PC-3 (cell line): ENCODE measurements around the gene MAP7. TPM values are rescaled to one million over a fixed set of nuclear protein-coding genes. Genes with fewer than 3 reads are reported as not detected.

Source experiments
- ATAC-seq: fragments of 200-7000 bp; cut with Tn5 transposase; 2 replicates; pipeline ENCODE4 v1.9.1; 2020; ENCODE audit warnings: mild to moderate bottlenecking, moderate library complexity
- BruUV-seq: library from RNA; stranded (reverse); fragments of 400-500 nt; replicated peaks from 2 replicates; lab custom pipeline; 2021; lab: Mats Ljungman, UMichigan
- CTCF ChIA-PET: fragments of 300-600 bp; sonication (Branson Sonifier 250); formaldehyde crosslinking; loops from one replicate; lab custom pipeline; 2022; ENCODE audit warnings: antibody characterized with exemption; lab: Charles Lee
- POLR2A ChIA-PET: fragments of 300-600 bp; sonication (Branson Sonifier 250); formaldehyde crosslinking; loops from one replicate; lab custom pipeline; 2022; ENCODE audit warnings: antibody characterized with exemption; ENCODE audit not compliant: unreplicated experiment; lab: Charles Lee
- DNase-seq: peaks from one replicate; pipeline ENCODE4 v3.0.0-alpha.2; 2015
- H2AFZ ChIP-seq: fragments of 300-600 bp; sonication (generic); 2 replicates; pipeline ENCODE4 v1.6.0; 2016; ENCODE audit warnings: antibody characterized with exemption, low read length
- H3F3A ChIP-seq: fragments of 300-600 bp; sonication (generic); one replicate; pipeline ENCODE4 v1.6.0; 2017; ENCODE audit warnings: antibody characterized with exemption, low read length, control low read depth, mild to moderate bottlenecking; ENCODE audit not compliant: unreplicated experiment
- H3K27ac ChIP-seq: fragments of 300-600 bp; sonication (generic); 2 replicates; pipeline ENCODE4 v1.5.1; 2016; ENCODE audit warnings: mild to moderate bottlenecking, low read length
- H3K27me3 ChIP-seq: fragments of 300-600 bp; sonication (generic); 2 replicates; pipeline ENCODE4 v1.6.1; 2016; ENCODE audit warnings: low read length, mixed read lengths
- H3K36me3 ChIP-seq: fragments of 300-600 bp; sonication (generic); 2 replicates; pipeline ENCODE4 v1.6.1; 2016; ENCODE audit warnings: low read depth, mixed run types, low read length, mixed read lengths
- H3K4me1 ChIP-seq: fragments of 300-600 bp; sonication (generic); 2 replicates; pipeline ENCODE4 v1.5.1; 2016; ENCODE audit warnings: low read length; ENCODE audit not compliant: insufficient read depth
- H3K4me2 ChIP-seq: fragments of 300-600 bp; sonication (generic); 2 replicates; pipeline ENCODE4 v1.6.0; 2016; ENCODE audit warnings: low read length
- H3K4me3 ChIP-seq: fragments of 300-600 bp; sonication (generic); 2 replicates; pipeline ENCODE4 v1.5.1; 2016; ENCODE audit warnings: mild to moderate bottlenecking, low read length, mixed read lengths
- H3K79me2 ChIP-seq: fragments of 300-600 bp; sonication (generic); 2 replicates; pipeline ENCODE4 v1.6.1; 2017; ENCODE audit warnings: low read length, mixed read lengths
- H3K9ac ChIP-seq: fragments of 300-600 bp; sonication (generic); 2 replicates; pipeline ENCODE4 v1.6.0; 2016; ENCODE audit warnings: mild to moderate bottlenecking, low read length
- H3K9me2 ChIP-seq: fragments of 300-600 bp; sonication (generic); replicated peaks from 2 replicates; pipeline ENCODE4 v1.6.1; 2016; ENCODE audit warnings: mixed run types, low read length, mixed read lengths
- H3K9me3 ChIP-seq: fragments of 300-600 bp; sonication (generic); 2 replicates; pipeline ENCODE4 v1.6.1; 2016; ENCODE audit warnings: low read length, mixed read lengths
- H4K20me1 ChIP-seq: fragments of 300-600 bp; sonication (generic); 2 replicates; pipeline ENCODE4 v1.6.1; 2016; ENCODE audit warnings: low read length, mixed read lengths
- EZH2 ChIP-seq: fragments of 300-600 bp; sonication (generic); IDR thresholded peaks from one replicate; pipeline ENCODE4 v1.6.1; 2017; ENCODE audit warnings: antibody characterized with exemption, mild to moderate bottlenecking, low read length; ENCODE audit not compliant: unreplicated experiment
- EZH2phosphoT487 ChIP-seq: fragments of 300-600 bp; sonication (generic); IDR thresholded peaks from 2 replicates; pipeline ENCODE4 v1.6.1; 2018; ENCODE audit warnings: mild to moderate bottlenecking, antibody characterized with exemption, low read length, borderline replicate concordance
- intact Hi-C: fragments of 100-400 bp; cut with micrococcal nuclease; formaldehyde crosslinking; loops from 2 replicates; pipeline ENCODE4 v1.9.0; 2023
- total RNA-seq: library from RNA; depleted of rRNA; stranded (reverse); fragments of >200 nt; gene quantifications from 2 replicates; pipeline ENCODE4 v1.2.3, GENCODE V29; 2014
- TF ChIP-seq, protein P1 (sequence below): fragments of 300-600 bp; sonication (generic); conservative IDR thresholded peaks from 2 replicates; pipeline ENCODE4 v1.5.1; 2017; ENCODE audit warnings: antibody characterized with exemption, low read depth, mild to moderate bottlenecking, low read length

Gene MAP7
- total RNA-seq, 1 experiment from 2014 or later = 13.9 TPM

DNA sequence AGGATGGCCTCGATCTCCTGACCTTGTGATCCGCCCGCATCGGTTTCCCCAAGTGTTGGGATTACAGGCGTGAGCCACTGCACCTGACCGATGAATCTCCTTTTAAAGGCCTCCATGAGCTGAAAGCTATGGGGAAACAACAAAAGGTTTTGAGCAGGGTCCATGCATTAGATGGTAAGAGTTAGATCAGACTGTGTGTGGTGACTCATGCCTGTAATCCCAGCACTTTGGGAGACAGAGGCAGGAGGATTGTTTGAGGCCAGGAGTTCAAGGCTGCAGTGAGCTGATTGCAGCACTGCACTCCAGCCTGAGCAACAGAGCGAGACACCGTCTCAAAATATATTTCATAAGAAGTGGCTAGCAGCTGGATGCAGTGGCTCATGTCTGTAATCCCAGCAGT is 219.6 kb downstream of the MAP7 start:
- no TSS peak for BruUV-seq
- H3K27me3 ChIP-seq = no peaks in the 10 kb centered on the region
- TF ChIP-seq EZH2 (no peak), EZH2phosphoT487 (no peak)
- TF ChIP-seq, protein P1, sequence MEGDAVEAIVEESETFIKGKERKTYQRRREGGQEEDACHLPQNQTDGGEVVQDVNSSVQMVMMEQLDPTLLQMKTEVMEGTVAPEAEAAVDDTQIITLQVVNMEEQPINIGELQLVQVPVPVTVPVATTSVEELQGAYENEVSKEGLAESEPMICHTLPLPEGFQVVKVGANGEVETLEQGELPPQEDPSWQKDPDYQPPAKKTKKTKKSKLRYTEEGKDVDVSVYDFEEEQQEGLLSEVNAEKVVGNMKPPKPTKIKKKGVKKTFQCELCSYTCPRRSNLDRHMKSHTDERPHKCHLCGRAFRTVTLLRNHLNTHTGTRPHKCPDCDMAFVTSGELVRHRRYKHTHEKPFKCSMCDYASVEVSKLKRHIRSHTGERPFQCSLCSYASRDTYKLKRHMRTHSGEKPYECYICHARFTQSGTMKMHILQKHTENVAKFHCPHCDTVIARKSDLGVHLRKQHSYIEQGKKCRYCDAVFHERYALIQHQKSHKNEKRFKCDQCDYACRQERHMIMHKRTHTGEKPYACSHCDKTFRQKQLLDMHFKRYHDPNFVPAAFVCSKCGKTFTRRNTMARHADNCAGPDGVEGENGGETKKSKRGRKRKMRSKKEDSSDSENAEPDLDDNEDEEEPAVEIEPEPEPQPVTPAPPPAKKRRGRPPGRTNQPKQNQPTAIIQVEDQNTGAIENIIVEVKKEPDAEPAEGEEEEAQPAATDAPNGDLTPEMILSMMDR = no peak
- ATAC-seq (no peak), DNase-seq (no peak)
- H3K4me3 ChIP-seq = no peak overlapping the region
- no peaks in the 10 kb centered on the region for H3F3A ChIP-seq
- H3K79me2 ChIP-seq = no peaks in the 10 kb centered on the region
- H3K4me1 ChIP-seq = no peaks in the 10 kb centered on the region
- H3K36me3 ChIP-seq = no peaks in the 10 kb centered on the region
- H3K9ac ChIP-seq = no peak overlapping the region
- no peak overlapping the region for H3K27ac ChIP-seq
- H2AFZ ChIP-seq = no peak overlapping the region
- CTCF ChIA-PET = no interaction called here
- no peaks in the 10 kb centered on the region for H3K9me2 ChIP-seq
- H4K20me1 ChIP-seq = no peaks in the 10 kb centered on the region
- intact Hi-C loops = no loop called here
- no peaks in the 10 kb centered on the region for H3K9me3 ChIP-seq
- POLR2A ChIA-PET = no interaction called here
- H3K4me2 ChIP-seq = no peak overlapping the region

DNA sequence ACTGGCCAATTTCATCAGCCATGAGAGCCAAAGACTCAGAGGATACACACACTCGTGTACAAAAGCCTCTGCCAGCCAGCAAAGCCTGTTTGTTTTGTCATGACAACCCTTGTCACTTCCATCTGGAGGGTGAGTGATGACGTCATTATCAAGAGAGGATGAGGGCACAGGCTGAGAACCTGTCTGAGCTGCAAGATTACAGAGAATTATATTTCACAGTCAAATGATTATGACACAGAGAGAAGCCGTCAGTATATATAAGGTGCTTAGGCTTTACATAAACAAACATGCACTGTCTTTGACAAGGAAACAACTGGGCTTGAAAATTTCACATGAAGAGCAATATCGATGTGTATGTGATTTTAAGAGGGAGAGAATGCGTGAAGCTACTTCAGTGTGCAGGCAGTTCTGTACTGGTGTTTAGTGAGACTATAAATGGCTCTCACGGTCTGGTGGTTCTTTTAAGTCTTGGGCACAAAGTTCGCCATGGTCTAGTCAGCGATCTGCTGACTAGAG is 224.1 kb downstream of the MAP7 start:
- Histone ChIP-seq H3K79me2 (no peaks in the 10 kb centered on the region), H3K36me3 (no peaks in the 10 kb centered on the region), H3K4me3 (no peak overlapping the region), H3K4me2 (no peak overlapping the region), H3K27ac (no peak overlapping the region), H3F3A (no peaks in the 10 kb centered on the region), H2AFZ (no peak overlapping the region), H3K4me1 (no peaks in the 10 kb centered on the region), H3K9ac (no peak overlapping the region), H3K9me2 (no peaks in the 10 kb centered on the region), H3K27me3 (no peaks in the 10 kb centered on the region), H3K9me3 (no peaks in the 10 kb centered on the region), H4K20me1 (no peaks in the 10 kb centered on the region)
- ChIA-PET POLR2A (no interaction called here), CTCF (no interaction called here)
- ATAC-seq (no peak), DNase-seq (no peak)
- intact Hi-C loops = no loop called here
- BruUV-seq = no TSS peak
- no peak for TF ChIP-seq EZH2phosphoT487
- TF ChIP-seq, protein P1 = no peak
- no peak for TF ChIP-seq EZH2

DNA sequence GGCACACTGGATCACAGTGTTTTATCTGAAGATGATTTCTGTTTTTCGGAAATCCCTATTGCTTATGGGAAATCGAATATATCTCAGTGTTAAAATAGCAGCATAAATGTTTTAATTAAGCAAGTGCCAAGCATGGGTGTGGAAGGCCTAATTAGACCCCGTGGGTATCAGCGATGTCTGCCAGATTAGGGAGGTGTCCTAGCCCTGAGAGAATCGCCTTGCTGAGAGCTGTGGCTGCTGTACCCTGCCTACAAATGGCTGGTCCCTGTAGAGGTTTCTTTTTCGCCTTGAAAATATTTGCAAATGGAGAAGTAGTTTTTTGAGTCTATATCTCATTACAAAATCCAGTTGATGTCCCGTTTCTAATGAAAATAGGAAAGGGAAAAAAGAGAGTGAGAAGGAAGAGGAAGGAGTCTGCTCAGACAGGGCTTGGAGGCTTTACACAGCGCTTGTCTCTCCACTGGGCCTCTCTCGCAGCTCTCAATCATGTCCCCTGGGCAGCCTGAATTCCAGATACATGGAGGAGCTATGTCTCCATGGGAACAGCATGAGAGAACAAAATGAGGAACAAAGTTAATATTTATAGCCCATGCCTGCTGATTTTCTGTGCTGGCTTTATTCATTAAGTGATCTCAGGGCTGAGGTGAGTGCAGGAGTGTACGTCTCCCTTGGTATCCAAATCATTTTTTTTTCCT is 225.4 kb downstream of the MAP7 start:
- Histone ChIP-seq H3K4me2 (no peak overlapping the region), H3F3A (no peaks in the 10 kb centered on the region), H3K9me2 (no peaks in the 10 kb centered on the region), H4K20me1 (no peaks in the 10 kb centered on the region), H3K9me3 (no peaks in the 10 kb centered on the region), H2AFZ (no peak overlapping the region), H3K36me3 (no peaks in the 10 kb centered on the region), H3K4me3 (no peak overlapping the region), H3K27ac (no peak overlapping the region), H3K27me3 (no peaks in the 10 kb centered on the region), H3K79me2 (no peaks in the 10 kb centered on the region), H3K4me1 (no peaks in the 10 kb centered on the region), H3K9ac (no peak overlapping the region)
- BruUV-seq = no TSS peak
- intact Hi-C loops = no loop called here
- POLR2A ChIA-PET = no interaction called here
- CTCF ChIA-PET = no interaction called here
- no peak for DNase-seq
- ATAC-seq = no peak
- TF ChIP-seq EZH2phosphoT487 (no peak), EZH2 (no peak)
- TF ChIP-seq, protein P1 = no peak
